PFSK-1 (cell line): ENCODE results near the gene CARM1.

Source experiments
- POLR2AphosphoS5 ChIP-seq: IDR thresholded peaks from 2 replicates; pipeline ENCODE4 v1.6.1; 2012; ENCODE audit warnings: low read depth, mild to moderate bottlenecking, control low read depth, low read length, moderate library complexity
- SIN3A ChIP-seq: IDR thresholded peaks from 2 replicates; pipeline ENCODE4 v1.6.1; 2012; ENCODE audit warnings: mild to moderate bottlenecking, low read length, moderate library complexity, borderline replicate concordance; ENCODE audit not compliant: insufficient read depth
- TAF1 ChIP-seq: IDR thresholded peaks from 2 replicates; pipeline ENCODE4 v1.6.1; 2012; ENCODE audit warnings: low read length, control low read depth, borderline replicate concordance; ENCODE audit not compliant: insufficient read depth

- TF ChIP-seq SIN3A = no peak
- no peak for TF ChIP-seq TAF1
- no peak for TF ChIP-seq POLR2AphosphoS5
These were observed 42.2 kb upstream of the CARM1 start for GRCh38 chr19:10828981-10829821.
